ENCODE results near the gene RBM10. TPM values are rescaled to one million over a fixed set of nuclear protein-coding genes. Genes with fewer than 3 reads are reported as not detected.

RBM10 gene
- total and polyA plus RNA-seq, 2 of the 13 experiments (the other 11 are each of a cell fraction or from before 2014, with no cell fraction given) = 15.9 to 43.1 TPM

- peaks cover 8 to 32% of the 10 kb centered on the region in 2 experiments; a peak in 4 of 5 replicates for H3K36me3 ChIP-seq (replicated peaks in 1 of 2; ENCODE audit: control insufficient read depth in 1 of 2, insufficient read depth in 2 of 2, low read length in 2 of 2)
- WGBS (ENCODE audit: low lambda C conversion rate) = 91% methylated on average over 6 of the region's 12 CpGs
- no peak for FAIRE-seq
- H2AFZ ChIP-seq (ENCODE audit: low read length) = no peak overlapping the region
- H4K20me1 ChIP-seq (ENCODE audit: insufficient read depth, low read length) = no peaks in the 10 kb centered on the region
- no peak for TF ChIP-seq ZNF17 (CRISPR knock-in tag; IDR thresholded peaks at IDR 0.05)
- no peak for TF ChIP-seq ZBTB33 (CRISPR knock-in tag; IDR thresholded peaks at IDR 0.05)
- no peak for TF ChIP-seq SP1 (IDR thresholded peaks at IDR 0.05)
- no peak for TF ChIP-seq SP1 (CRISPR knock-in tag; IDR thresholded peaks at IDR 0.05)
- H3K4me1 ChIP-seq (ENCODE audit: insufficient read depth, low read length) = peaks cover 13% of the 10 kb centered on the region
- in situ Hi-C loops (cut with HindIII; ENCODE audit: extremely low pct_ligation_motif_present, low pct_unique_long_range_greater_than_20kb) (no loop called here), intact Hi-C loops (cut with micrococcal nuclease; ENCODE audit: unreplicated experiment) (no loop called here)
- DNase-seq (ENCODE audit: low spot score) = no peak
- no peak overlapping the region for H3K4me2 ChIP-seq (ENCODE audit: low read depth, low read length)
- no peak overlapping the region for H3K9ac ChIP-seq (ENCODE audit: insufficient read depth, low read depth, low read length)
- no peak for ATAC-seq
- no peaks in the 10 kb centered on the region; a peak in 1 of 5 replicates for H3K27me3 ChIP-seq (ENCODE audit: control insufficient read depth in 1 of 2, insufficient read depth in 2 of 2, low read length in 2 of 2)
- no peak overlapping the region for H3K27ac ChIP-seq (ENCODE audit: extremely low read length, insufficient read depth, low read length)
- no peak overlapping the region for H3K4me3 ChIP-seq (replicated peaks in 1 of 3; ENCODE audit: insufficient read depth in 1 of 3, low read depth in 2 of 3, low read length in 3 of 3)
- no TSS peak for BruUV-seq (replicated peaks)
- no peaks in the 10 kb centered on the region for H3K9me3 ChIP-seq (ENCODE audit: low read length)
- ChIA-PET CTCF (ENCODE audit: low intra/inter-chr PET ratio, low total read pairs) (no interaction called here), POLR2A (interaction anchor here (1.1 to 1.3 kb wide), 2 partner anchors 9 to 11 kb away, joined by 4 to 6 read pairs; no protein-coding TSS in a partner anchor)
- peaks cover under 1% of the 10 kb centered on the region for H3K79me2 ChIP-seq (ENCODE audit: insufficient read depth, low read length)
Measured at GRCh38 chrX:47228550-47229270, 83.7 kb downstream of the RBM10 start.

DNA sequence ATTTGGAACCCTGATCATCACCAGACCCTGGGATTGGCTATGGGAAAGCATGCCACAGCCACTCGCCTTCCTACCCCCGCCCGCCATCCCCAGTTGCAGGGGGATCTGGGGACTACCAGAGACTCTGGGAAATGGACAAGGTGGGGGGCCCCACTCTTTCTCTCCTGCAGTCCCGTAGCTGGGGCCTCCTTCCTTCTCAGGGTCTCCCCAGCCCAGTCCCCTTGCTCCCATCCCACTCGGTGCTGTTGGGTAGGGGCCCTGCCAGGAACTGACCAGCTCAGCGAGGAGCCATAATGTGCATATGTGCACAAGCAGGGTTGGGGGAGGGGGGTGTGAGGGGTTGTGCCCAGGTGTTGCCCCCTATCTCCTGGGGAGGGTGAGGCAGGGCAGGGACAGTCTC lies 84.4 kb downstream of the RBM10 start:
- in situ Hi-C loops (cut with HindIII; ENCODE audit: extremely low pct_ligation_motif_present, low pct_unique_long_range_greater_than_20kb) = no loop called here
- BruUV-seq (replicated peaks) = no TSS peak

More for the DNA sequence above, 84.4 kb downstream of the RBM10 start:
- Histone ChIP-seq H2AFZ (ENCODE audit: low read length) (no peak overlapping the region), H3K36me3 (replicated peaks in 1 of 2; ENCODE audit: control insufficient read depth in 1 of 2, insufficient read depth in 2 of 2, low read length in 2 of 2) (peaks cover 8 to 25% of the 10 kb centered on the region in 2 experiments; a peak in 4 of 5 replicates), H3K27ac (ENCODE audit: extremely low read length, insufficient read depth, low read length) (no peak overlapping the region), H3K9ac (ENCODE audit: insufficient read depth, low read depth, low read length) (no peak overlapping the region), H4K20me1 (ENCODE audit: insufficient read depth, low read length) (no peaks in the 10 kb centered on the region), H3K27me3 (ENCODE audit: control insufficient read depth in 1 of 2, insufficient read depth in 2 of 2, low read length in 2 of 2) (no peaks in the 10 kb centered on the region; a peak in 1 of 5 replicates), H3K9me3 (ENCODE audit: low read length) (no peaks in the 10 kb centered on the region), H3K4me3 (replicated peaks in 1 of 3; ENCODE audit: insufficient read depth in 1 of 3, low read depth in 2 of 3, low read length in 3 of 3) (no peak overlapping the region), H3K79me2 (ENCODE audit: insufficient read depth, low read length) (peaks cover 8% of the 10 kb centered on the region), H3K4me1 (ENCODE audit: insufficient read depth, low read length) (peaks cover 13% of the 10 kb centered on the region), H3K4me2 (ENCODE audit: low read depth, low read length) (no peak overlapping the region)
- DNase-seq (ENCODE audit: low spot score) (no peak), FAIRE-seq (no peak), ATAC-seq (no peak)
- ChIA-PET POLR2A (interaction anchor here (1.1 to 1.3 kb wide), 2 partner anchors 10 to 12 kb away, joined by 4 to 6 read pairs; no protein-coding TSS in a partner anchor), CTCF (ENCODE audit: low intra/inter-chr PET ratio, low total read pairs) (no interaction called here)
- intact Hi-C loops (cut with micrococcal nuclease; ENCODE audit: unreplicated experiment) = no loop called here
- TF ChIP-seq HMG20A (CRISPR knock-in tag; IDR thresholded peaks at IDR 0.05; ENCODE audit: borderline replicate concordance) (no peak), ZNF580 (CRISPR knock-in tag; IDR thresholded peaks at IDR 0.05; ENCODE audit: borderline replicate concordance, low read depth) (no peak), RXRA (CRISPR knock-in tag; IDR thresholded peaks at IDR 0.05) (no peak), MAF1 (CRISPR knock-in tag; IDR thresholded peaks at IDR 0.05; ENCODE audit: borderline replicate concordance) (no peak), MEIS2 (CRISPR knock-in tag; IDR thresholded peaks at IDR 0.05) (no peak), NPAS2 (CRISPR knock-in tag; IDR thresholded peaks at IDR 0.05; ENCODE audit: borderline replicate concordance) (no peak), THAP8 (CRISPR knock-in tag; IDR thresholded peaks at IDR 0.05; ENCODE audit: borderline replicate concordance) (no peak)
- WGBS (ENCODE audit: low lambda C conversion rate) = no CpG with 5 or more reads among the region's 6 CpGs

Data from HepG2 (cell line).